GM21381 (cell line): Measurements from ENCODE around the gene CCDC73.
"Not testable (repeated sequence)": the region's sequence is repeated elsewhere in the genome, so short reads cannot be mapped to it uniquely, and the experiment has no call there.

ENCODE experiments used
- ATAC-seq: cut with Tn5 transposase; IDR thresholded peaks from one replicate; pipeline ENCODE4 v1.9.1; 2021; ENCODE audit warnings: mild to moderate bottlenecking, moderate library complexity; ENCODE audit not compliant: unreplicated experiment

CCDC73 gene

DNA sequence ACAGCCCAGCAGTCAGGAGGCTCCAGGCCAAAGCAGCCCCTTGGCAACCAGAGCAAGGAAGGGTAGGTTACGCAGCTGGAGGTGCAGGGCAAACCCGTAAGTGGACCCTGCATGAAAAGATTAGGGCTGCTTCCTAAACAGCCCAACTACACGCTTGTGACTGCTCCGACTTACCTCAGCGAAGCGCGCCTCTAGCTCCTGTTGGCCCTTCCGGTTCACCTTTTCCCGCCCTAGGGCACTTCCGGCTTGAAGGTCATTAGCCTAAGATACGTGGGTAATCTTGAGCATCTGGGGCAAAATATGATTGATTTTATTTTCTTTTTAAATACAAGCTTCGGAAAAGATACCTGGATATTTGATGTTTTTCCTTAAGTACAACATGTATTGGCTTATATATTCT lies at the start of gene CCDC73:
CCDC73 (minus strand) TSS at position 224 of the 400 bp plus-strand sequence. CDS start 34,419 bp downstream, outside the sequence.
- ATAC-seq, result no peak

DNA sequence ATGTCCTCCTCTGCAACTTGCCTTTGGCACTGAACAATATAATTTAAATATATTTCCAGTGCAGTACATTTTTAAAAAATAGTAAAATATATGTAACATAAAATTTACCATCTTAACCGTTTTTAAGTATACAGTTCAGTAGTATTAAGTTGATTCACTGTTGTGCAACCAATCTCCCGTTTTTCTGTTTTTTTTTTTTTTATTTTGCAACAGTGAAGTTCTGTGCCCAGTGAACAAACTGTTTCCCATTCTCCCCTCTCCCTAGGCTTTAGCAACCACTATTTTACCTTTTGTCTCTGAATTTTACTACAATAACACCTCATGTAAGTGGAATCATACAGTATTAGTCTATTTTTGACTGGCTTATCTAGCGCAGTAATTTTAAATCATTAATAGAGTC lies 49.1 kb upstream of the CCDC73 start:
- ATAC-seq, result no peak

DNA sequence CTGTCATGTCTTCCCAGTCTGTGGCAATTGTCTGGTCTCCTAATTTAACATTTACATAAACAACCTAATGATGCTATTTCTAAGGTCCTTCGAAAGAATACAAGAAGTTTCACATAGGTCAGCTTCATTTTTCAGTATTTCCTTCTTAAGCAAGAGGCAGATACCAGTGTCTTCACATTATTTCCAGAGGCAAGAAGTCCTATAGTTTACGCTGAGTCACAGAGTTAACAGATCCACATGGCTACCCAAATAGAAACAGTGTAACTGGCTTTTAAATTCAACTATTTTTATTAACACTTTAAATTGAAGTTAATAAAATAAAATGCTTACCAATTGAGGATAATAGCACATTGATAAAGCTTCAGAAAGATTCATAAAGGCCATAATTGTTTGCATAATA lies 46.1 kb upstream of the CCDC73 start:
- no peak for ATAC-seq

DNA sequence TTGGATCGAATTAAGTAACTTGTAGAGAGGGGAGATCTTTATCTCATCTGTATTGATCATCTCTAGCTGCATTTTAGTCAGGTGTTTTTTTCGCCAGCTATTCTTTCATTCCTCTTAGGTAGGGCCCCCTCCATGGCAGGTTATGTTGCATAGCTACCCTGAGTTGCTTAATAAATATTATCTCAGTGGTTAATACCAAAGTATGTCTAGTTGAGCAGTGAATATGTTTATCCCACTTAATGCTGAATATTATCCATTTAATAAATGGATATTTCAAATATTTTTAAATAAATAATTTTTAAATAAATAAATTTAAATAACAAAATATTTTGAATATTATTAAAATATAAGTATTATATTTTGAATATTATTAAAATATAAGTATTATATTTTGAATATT lies 44.8 kb upstream of the CCDC73 start:
- no peak for ATAC-seq

DNA sequence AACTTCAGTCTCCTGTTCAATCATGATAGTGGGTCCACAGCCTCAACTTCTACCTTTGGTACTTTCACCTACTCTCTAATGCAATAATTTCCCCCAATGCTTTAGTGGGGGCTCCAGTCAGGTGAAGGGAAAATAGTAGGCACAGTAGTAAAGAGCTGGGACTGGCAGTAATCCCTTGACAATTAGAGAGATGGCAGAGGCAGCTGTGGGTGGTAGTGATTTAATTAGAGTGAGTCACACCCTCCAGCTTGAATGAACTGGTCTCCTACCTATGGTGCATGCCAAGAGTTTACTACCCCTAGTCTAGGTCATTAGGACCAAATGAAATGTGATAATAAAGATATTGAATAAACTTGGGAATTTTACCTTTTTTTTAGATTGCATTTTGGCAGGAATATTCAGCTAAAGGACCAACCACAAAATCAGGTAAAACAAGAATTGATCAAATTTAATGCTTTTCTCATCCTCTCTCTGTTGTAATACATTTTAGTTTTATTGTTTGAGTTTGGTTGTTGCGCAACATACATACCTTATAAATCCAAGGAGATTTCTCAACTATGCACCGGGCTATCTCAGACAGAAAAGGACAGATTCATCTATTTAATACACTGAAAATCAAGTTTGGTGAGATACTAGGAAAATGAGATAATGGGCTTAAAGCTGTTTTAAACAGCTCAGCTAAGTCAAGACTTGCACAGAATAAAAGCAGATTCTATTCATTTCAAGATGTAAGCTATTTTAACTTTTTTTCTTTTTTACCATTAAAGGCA lies 44.2 kb upstream of the CCDC73 start:
- ATAC-seq, result no peak

DNA sequence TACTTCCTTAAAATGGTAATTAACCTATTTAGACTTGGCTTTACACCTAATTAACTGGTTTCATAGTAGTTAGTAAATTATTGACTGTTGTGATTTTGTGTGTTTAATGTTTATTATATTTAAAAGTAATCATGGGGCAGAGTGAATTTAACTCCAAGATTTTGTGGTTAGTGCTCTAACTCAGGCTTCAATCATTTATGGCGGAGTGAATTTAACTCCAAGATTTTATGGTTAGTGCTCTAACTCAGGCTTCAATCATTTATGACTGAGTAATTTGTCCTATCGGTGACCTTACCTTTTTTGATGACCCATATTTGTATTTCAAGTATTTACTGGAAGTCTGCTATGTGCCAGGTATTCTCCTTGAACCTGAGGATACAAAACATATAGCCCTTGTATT lies 42.5 kb upstream of the CCDC73 start:
- no peak for ATAC-seq

DNA sequence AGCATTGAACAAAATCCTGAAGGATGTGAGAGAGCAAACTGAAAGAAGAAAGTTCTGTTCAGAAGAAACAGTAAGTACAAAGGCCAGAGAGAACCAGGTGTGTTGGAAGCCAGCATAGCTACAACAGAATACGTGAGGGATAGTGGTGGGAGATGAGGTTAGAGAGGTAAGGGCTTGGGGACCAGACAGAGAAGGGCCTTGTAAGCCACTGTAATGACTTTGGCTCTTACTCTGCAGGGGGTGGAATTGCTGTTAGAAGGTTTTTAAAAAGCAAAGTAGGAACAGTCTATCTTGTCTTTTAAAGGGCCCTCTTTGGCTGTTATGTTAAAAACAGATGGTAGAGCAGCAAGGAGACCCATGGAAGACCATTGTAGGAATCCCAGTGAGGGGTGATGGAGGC lies 39.5 kb upstream of the CCDC73 start:
- no peak for ATAC-seq

DNA sequence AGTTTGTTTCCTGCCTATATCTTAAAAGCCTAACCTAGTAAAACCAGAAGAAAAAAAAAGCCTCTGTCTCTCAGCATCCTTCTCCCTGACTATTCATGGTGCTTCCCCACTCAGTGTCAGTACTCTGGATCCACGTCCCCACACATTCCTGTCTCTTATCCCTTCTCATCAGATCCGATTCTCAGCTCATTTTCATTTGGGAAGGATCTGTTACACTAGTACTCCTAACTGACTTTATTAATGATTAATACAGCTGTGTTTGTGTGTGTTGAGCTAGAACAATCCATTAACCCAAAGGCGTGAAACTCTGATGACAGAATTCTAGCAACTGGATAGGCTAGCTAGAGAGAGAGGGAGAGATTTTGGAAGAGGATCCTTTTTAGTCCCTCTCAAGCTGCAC lies 36.8 kb upstream of the CCDC73 start:
- ATAC-seq, result no peak

DNA sequence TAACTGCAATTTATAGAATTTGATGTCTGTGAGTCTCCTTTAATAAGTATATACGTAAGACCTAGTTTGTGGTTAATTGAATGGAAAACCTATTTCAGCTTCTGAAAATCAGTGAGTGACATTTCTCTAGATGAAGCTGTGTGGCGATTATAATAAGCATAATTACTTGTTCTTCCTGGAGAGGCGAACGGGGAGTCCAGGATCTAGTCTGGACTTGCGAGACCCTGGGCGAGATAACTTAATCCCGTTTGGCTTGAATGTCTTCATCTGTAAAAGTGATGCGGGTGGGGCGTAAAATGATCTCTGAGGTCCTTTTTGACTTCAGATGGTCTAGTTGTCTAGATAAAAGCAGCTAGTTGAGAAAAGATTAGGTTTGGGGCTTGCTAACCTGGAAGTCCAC lies 36.3 kb upstream of the CCDC73 start:
- ATAC-seq, result no peak

DNA sequence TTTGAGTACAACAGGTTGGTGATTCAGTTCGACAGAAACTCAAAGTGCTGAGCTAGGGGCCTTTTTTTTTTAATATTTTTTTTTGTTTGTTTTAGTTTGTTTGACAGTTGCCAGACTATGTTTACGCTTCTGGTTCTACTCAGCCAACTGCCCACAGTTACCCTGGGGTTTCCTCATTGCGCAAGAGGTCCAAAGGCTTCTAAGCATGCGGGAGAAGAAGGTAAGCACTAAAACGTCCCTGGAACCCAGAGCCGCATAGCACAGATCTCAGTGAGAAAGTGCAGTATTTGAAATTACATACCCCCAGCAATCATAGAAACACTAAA lies 35.9 kb upstream of the CCDC73 start:
- no peak for ATAC-seq

DNA sequence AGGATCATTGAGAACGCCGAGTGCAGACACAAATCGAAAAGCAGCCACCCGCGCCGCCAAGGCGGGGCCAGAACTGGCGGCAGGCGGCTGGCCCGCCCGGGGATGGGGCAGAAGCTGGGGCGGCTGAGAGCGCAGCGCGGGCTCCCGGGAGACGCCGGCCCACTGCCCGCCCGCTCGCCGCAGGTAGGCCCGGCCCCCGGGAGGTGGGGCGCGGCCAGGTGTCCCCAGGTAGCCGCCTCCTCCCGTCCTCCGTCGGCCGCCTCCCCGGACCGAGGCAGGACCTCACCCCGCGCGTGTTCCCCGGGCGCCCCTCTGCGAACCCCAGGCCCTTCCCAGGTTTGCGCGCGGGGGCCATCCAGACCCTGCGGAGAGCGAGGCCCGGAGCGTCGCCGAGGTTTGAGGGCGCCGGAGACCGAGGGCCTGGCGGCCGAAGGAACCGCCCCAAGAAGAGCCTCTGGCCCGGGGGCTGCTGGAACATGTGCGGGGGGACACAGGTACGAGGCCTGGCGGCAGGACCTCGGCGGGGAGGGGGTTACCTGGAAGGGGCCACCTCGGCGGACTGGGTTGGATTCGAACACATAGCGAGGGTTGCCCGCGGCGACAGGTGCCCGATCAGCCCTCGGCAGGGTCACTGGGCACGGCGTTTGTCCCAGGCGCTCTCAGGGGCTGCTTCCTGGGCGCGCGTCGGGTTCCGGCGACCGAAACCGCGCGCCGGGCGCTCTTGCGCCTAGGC lies 35.4 kb upstream of the CCDC73 start, which contains the start of gene PRRG4:
PRRG4 (plus strand) TSS at position 248 of the 733 bp plus-strand sequence. CDS start 603 bp downstream, outside the sequence.
- peak; percentile 74 for ATAC-seq

DNA sequence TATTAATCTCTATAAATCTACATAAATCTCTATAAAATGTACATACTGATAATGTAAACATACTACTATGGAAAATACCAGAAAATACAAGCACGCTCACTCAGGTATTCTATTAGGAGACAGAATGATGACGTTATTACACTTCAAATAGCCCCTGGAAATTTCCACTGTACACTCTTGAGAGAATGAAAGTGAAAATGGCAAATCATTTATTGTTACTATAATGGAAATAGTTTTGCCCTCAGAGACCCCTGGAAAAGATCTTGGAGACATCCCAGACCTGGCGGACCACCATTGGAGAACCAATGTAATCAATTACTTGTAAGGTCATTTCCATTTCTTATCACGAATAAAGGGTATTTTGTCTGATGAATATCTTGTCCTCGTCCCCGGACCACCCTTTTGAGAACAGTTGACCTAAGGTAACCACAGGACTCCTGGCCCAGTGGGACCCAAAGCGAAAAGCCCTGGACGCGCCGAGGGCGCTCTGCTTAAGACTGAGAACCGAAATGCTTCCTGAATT lies 34.8 kb upstream of the CCDC73 start:
- peak; percentile 36 for ATAC-seq

DNA sequence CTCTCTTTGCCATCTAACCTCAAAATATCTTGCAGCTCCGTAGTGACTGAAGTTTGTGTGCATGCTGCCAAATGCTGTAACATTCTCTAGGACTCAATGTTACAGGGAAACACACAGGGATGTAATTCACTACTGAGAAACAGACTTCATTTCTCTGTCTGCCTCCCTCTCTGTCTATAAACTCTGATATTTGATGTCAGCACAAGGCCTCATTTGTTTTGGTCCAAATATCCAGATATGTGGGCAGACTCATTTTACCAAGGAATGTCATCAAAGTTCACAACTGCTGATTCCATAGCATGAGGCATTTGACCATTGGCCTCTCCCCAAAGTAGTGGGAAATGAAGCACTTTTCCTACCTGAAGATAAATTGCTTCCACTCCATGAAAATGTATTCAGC lies 32.8 kb upstream of the CCDC73 start:
- ATAC-seq, result no peak

DNA sequence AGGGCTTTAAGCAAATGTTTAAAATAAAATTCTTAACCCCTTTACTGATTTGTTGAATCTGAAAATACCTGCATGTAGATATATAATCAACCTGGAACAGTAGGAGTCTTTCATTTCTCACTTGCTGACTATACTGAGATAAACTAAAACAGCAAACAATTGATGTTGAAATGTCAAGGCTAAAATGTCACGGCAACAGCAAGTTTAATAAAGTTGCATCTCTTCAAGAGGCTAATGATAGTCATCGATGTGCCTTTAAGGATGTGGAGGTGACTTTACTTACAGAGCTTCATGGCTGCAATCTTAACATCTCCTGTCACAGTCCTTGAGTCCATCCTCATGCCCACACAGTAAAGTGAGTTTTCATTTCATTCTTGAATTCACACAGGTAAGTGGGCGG lies 31.7 kb upstream of the CCDC73 start:
- ATAC-seq, result no peak

DNA sequence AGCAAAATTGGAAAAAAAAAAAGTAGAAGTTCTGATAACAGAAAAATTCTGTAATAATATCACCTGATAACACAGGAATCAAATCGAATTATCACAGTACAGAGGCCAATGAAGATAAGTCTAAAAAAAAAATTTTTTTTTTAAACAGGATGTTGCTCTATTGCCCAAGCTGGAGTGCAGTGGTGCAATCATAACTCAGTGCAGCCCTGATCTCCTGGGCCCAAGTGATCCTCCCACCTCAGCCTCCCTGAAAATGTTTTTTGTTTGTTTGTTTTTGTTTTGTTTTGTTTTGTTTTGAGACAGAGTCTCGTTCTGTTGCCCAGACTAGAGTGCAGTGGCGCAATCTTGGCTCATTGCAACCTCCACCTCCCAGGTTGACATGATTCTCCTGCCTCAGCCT lies 29.2 kb upstream of the CCDC73 start:
- ATAC-seq, result not testable (repeated sequence)

DNA sequence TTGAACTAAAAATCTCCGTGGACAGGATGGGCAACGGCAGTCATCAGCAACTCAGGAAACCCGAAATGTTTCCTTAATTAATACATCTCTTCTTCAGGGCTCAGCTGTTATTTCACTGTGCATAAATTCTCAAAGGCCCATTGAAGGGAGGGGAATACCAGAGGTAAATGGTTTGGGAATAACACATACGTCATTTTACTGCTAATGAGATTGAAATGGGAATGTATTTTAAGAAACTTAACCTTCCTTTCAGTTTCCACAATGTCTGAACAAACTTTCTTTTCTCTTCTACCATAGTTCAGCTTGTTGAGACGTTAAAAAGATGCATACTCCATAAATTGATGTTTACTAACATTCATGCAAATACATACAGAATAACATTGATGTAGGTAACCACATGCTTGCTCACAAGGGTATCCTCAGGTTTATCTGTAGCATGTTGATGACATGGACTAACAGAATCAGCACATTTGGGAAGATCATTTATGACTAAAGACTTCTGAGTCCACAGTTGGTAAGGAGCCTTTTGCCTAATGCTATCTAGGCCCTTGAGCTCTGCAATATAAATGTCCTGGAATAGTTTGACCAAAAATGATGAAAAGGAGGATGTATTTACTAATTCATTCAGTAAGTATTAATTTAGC lies 27.6 kb upstream of the CCDC73 start:
- ATAC-seq, result peak; percentile 55

DNA sequence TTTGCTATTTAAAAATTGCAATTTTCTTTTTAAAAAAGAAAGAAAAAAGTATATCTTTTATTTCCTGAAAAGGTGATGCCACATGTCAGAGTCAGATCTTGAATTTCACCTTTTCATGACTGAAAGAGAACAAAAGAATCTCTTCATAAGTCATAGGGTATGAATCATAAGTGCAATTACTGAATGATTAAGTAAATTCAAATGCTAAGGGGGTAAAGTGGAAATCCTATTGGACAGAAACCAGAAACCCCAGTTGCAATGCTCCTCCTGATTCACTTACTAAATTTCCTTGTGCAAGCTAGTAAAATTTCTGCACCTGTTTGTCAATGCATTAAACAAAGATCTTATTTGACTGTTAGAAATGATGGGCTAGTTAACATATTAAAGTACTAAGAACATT lies 27.1 kb upstream of the CCDC73 start:
- ATAC-seq, result peak; percentile 17

DNA sequence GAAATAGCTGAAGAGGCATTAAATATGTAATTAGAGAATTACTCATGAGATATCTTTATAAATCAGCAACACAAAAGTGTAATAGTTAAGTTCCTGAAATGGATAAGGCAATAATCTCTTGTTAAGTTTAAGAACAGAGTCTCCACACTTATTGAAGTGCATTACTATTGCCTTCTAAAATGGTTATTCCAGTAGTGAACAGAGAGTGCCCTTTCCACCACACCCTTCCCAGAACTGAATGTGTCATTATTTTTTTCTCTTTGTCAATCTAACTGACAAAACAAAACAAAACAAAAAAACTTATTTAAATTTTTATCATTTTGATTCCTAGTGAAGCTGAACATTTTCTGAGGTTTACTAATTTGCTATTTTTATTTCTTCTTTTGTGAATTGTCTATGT lies 26.0 kb upstream of the CCDC73 start:
- ATAC-seq, result no peak

DNA sequence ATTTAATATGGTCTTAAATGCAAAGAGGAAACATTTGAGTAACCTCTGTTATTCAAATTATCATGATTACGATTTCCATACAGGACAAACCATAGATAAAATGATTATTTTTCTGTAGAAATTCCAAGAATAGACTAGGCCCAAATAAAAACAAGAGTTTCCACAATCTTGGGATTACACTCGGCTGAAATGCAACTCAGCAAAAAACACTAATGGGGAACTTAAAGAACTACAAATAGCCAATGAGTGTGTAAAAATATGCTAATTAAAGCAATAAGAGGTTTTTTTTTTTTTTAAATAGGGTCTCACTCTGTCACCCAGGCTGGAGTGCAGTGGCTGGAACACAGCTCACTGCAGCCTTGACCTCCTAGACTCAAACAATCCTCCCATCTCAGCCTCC lies 24.7 kb upstream of the CCDC73 start:
- no peak for ATAC-seq

DNA sequence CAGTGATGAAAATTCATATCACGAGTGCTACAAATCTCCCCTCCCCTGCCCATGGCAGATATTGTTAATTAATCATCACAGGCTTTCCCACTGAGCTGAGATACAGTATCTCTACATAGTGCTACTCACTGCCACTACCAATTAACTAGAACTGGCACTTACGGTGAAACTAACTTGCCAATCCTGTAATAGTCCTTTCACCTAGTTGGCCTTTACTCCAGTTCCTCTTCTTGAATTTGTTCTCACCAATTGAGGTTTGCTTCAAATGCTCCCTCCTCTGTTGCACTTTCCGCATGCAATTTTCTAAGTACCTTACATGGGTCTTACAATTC lies 23.4 kb upstream of the CCDC73 start:
- ATAC-seq, result no peak

DNA sequence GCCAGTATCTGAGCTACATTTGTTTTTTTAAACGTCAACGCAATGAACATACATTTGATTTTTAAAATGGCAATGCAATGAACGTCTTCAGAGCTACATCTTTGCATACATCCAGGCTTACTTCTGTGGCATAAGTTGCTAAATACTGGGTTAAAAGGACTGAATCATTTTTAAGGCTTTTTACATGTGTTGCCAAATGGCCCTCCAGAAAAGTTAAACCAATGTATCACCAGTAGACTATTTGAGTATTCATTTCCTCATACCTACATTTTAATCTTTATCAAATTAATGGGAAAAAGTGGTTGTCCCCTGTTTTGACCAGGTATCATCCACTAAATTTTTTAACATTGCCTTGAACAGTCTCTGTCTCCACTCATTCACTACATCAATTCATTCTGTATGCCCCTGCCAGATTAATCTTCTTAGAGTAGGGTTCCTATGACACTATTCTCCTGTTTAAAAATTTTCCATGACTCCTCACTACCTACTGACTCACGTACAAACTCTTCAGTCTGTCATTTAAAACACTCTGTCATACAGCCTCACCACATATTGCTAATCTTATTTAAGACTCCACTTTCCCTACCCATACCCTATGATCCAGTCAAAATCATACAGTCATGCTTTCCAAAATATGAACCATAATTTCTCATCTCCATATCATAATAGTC lies 22.9 kb upstream of the CCDC73 start:
- no peak for ATAC-seq
